Medulla oblongata (tissue), 1 donor: ENCODE results near the gene DNAJA4.
A peak's percentile ranks its signal among the peaks of the same experiment; 100 is the strongest.

ENCODE experiments used
- DNase-seq: peaks from one replicate; pipeline ENCODE4 v3.0.0-alpha.2; 2015; ENCODE audit errors: extremely low spot score

The DNAJA4 gene

DNA sequence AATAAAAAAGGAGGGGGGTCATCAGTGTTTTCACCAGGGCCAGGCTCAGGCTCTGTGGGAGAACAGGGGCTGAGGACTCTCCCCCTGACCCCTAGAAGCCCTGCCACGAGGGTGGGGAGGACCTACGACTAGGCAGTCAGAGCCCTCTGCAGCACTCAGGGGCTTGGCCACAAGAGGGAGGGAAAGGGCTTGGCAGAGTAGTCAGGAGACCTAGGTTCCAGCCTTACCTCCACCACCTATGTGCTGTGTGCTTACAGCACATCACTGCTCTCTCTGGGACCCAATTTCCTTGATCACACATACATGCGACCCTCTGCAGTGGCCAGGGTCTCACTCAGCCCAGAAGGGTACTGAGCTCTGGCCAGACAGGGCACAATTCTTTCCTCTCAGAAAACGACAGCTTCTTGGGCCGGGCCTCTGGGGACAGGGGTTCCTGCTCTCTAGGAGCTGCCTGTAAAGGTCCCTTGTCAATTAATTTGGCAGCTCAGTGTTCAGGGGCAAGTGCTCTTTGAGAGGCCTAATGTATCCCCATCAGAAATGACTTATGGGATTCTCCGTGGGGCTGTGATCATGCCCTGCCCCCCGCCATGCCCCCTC is 51.4 kb downstream of the DNAJA4 start:
- DNase-seq: peak; percentile 46

DNA sequence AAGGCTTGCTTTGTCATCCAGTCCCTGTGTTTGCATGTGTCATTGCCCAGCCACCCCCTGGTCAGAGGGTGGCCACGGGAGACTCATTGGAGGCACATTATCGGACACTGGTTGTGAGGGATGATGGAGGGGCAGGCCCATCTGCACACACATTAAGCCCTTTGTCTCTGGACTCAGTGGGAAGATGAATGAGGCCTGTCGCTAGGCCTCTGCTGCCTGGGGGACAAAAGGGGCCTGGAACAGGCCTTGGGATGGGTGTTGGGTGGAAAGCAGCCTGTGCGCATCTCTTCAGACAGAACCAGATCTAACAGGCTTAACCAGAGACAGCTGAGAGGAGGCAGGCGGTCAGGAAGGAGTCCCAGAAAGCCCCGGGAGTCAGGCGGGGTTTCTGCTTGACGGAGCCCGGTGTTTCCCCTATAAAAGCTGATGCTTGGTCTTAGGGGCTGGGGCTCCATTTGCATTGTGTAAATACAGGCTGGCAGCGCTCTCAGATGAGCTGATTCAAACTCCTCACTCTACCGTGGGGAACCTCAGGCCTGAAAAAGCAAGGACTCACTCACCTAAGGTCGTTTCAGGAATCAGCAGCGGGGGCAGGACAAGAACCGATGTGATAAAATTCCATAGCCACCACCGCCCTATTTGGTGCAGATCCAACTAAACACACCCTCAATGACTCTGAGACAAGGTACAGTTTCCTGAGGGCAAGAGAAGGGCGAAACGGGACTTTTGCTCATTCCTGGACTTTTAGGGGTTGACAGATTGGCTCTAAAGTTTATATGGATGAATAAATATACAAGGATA is 52.1 kb downstream of the DNAJA4 start:
- DNase-seq: peak; percentile 93

GRCh38 chr15:78317145-78317836 is 52.9 kb downstream of the DNAJA4 start:
- peak; percentile 9 for DNase-seq

- DNase-seq: no peak
Observed at GRCh38 chr15:78319588-78319987, 55.2 kb downstream of the DNAJA4 start.

GRCh38 chr15:78320183-78320582 is 55.8 kb downstream of the DNAJA4 start:
- no peak for DNase-seq

DNA sequence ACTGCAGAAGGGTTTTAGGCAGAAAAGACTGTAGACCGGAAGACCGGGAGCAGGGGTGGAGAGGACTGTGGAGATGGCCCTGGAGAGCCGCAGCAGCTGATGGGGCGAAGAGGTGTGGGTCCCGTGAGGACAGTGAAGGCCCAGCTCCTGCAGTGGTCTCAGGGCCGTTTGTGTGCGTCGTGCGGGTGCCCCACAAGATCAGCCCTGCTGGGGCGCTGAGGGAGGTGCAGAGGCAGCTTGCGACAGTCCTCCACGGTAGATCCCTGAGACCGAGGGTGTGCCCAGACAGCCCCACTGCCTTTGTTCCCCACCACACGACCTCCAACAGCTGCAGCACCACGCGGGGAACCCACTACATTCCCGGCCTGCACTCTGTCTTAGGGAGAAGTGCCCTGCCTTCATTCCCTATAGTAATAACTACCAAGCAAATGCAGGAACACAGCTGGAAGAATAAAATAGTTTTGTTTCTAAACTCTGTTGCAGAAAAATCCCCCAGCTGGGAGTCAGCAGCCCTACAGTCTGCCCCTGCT is 56.7 kb downstream of the DNAJA4 start:
- DNase-seq: no peak

GRCh38 chr15:78321786-78322185 is 57.4 kb downstream of the DNAJA4 start:
- DNase-seq: no peak

GRCh38 chr15:78322243-78322642 is 57.9 kb downstream of the DNAJA4 start:
- DNase-seq: no peak

GRCh38 chr15:78322724-78323521 is 58.6 kb downstream of the DNAJA4 start:
- no peak for DNase-seq

DNA sequence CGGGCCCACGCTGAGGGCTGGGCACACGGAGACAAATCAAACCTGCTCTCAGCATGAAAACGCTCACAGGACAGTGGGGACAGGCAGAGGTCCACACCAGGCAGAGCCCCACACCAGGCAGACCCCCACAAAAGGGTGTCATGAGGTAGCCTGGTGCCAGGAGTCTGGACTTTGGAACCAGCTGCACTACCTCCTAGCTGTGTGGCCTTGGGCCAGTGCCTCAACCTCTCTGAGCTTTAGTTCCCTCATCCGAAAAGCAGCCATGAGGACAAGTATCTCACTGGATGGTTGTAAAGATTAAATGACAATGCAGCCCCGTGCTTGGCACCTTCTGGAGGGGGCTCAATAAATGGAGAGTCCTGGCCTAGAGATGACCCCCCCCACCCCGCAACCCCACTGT is 59.3 kb downstream of the DNAJA4 start:
- no peak for DNase-seq

- DNase-seq: no peak
Observed at GRCh38 chr15:78324144-78324543, 59.8 kb downstream of the DNAJA4 start.

DNA sequence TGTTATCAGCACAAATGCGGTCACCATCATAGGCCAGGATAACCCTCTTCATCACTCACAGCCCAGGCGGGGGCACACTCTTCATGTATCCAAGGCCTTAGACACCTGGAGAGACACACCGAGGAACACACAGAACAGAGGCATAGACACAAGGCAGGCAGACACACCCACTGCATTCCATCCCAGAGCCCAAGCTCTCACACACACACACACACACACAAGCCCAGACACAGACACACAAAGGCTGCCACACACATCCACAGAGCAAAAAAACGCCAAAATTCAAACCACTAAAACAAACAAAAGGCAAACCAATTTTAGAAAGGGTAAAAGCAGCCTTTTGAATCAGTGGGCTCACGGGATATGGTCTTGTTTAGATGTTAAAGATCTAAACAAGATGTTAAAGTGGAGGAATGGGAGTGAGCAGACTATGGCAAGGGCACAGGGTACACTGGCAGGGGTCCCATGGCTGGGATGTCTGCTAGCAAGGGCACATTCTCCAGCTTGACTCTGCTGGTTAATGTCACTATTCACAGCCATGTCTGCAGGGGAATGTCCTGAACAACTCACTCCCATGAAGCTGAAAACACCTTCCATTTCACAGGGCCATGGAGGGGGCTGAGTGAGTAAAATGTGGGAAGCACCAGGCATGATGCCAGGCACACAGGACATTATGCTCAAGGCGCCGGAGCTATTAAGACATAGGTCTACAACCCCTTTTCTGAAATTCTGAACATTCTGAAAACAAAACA is 60.9 kb downstream of the DNAJA4 start:
- DNase-seq: no peak

- DNase-seq: no peak
Observed at GRCh38 chr15:78327466-78327865, 63.1 kb downstream of the DNAJA4 start.

- no peak for DNase-seq
Observed at GRCh38 chr15:78329625-78330024, 65.3 kb downstream of the DNAJA4 start.
